GM23338 (cell line): ENCODE data around the gene APMAP. TPM values are rescaled to one million over a fixed set of nuclear protein-coding genes. Genes with fewer than 3 reads are reported as not detected.

Experiments used
- ATAC-seq: fragments of 200-7000 bp; cut with Tn5 transposase; 3 replicates; pipeline ENCODE4 v1.9.1; 2020
- DNase-seq: peaks from one replicate; pipeline ENCODE4 v3.0.0-alpha.2; 2015; ENCODE audit warnings: low spot score
- H2AFZ ChIP-seq: fragments of 200-600 bp; sonication (generic); 2 replicates; pipeline ENCODE4 v1.8.0; 2016; ENCODE audit warnings: antibody characterized with exemption, mild to moderate bottlenecking, moderate library complexity
- H3F3A ChIP-seq: fragments of 200-600 bp; sonication (generic); replicated peaks from 2 replicates; pipeline ENCODE4 v1.8.0; 2017; ENCODE audit warnings: antibody characterized with exemption, mixed run types, low read depth
- H3K27ac ChIP-seq: fragments of 200-600 bp; sonication (generic); 2 replicates; pipeline ENCODE4 v1.6.1; 2016; ENCODE audit warnings: low read depth
- H3K27me3 ChIP-seq: fragments of 200-600 bp; sonication (generic); 2 replicates; pipeline ENCODE4 v1.8.0; 2016; ENCODE audit warnings: mild to moderate bottlenecking, mixed run types, moderate library complexity; ENCODE audit not compliant: insufficient read depth
- H3K36me3 ChIP-seq: fragments of 200-600 bp; sonication (generic); 2 replicates; pipeline ENCODE4 v1.8.0; 2016; ENCODE audit warnings: mild to moderate bottlenecking; ENCODE audit not compliant: insufficient read depth
- H3K4me1 ChIP-seq: fragments of 200-600 bp; sonication (generic); 2 replicates; pipeline ENCODE4 v1.8.0; 2016; ENCODE audit warnings: mild to moderate bottlenecking, moderate library complexity; ENCODE audit not compliant: insufficient read depth
- H3K4me2 ChIP-seq: fragments of 200-600 bp; sonication (generic); 2 replicates; pipeline ENCODE4 v1.7.1; 2017; ENCODE audit warnings: mixed run types
- H3K4me3 ChIP-seq: fragments of 200-600 bp; sonication (generic); 2 replicates; pipeline ENCODE4 v1.6.1; 2016; ENCODE audit warnings: mixed run types
- H3K79me2 ChIP-seq: fragments of 200-600 bp; sonication (generic); replicated peaks from 2 replicates; pipeline ENCODE4 v1.8.0; 2017; ENCODE audit warnings: mild to moderate bottlenecking; ENCODE audit not compliant: insufficient read depth
- H3K9me2 ChIP-seq: fragments of 200-600 bp; sonication (generic); 2 replicates; pipeline ENCODE4 v1.8.0; 2017; ENCODE audit not compliant: insufficient read depth
- H4K20me1 ChIP-seq: fragments of 200-600 bp; sonication (generic); replicated peaks from 2 replicates; pipeline ENCODE4 v1.8.0; 2017; ENCODE audit warnings: mild to moderate bottlenecking; ENCODE audit not compliant: insufficient read depth
- H3K27ac Mint-ChIP-seq: 2 replicates; pipeline ENCODE4 v1.8.0; 2020; ENCODE audit warnings: inconsistent platforms, mild to moderate bottlenecking, moderate library complexity, mixed read lengths
- H3K27me3 Mint-ChIP-seq: 3 replicates; pipeline ENCODE4 v1.8.0; 2022; ENCODE audit warnings: low read depth, mild to moderate bottlenecking, moderate library complexity, mixed read lengths, inconsistent platforms; ENCODE audit not compliant: insufficient read depth, poor library complexity
- H3K36me3 Mint-ChIP-seq: 3 replicates; pipeline ENCODE4 v1.8.0; 2021; ENCODE audit warnings: low read depth, mild to moderate bottlenecking, inconsistent platforms, moderate library complexity, mixed read lengths
- H3K4me1 Mint-ChIP-seq: 3 replicates; pipeline ENCODE4 v1.8.0; 2020; ENCODE audit warnings: mild to moderate bottlenecking, inconsistent platforms, mixed read lengths
- H3K4me3 Mint-ChIP-seq: 3 replicates; pipeline ENCODE4 v1.8.0; 2021; ENCODE audit warnings: moderate library complexity, mild to moderate bottlenecking, inconsistent platforms, mixed read lengths
- H3K9me3 Mint-ChIP-seq: 3 replicates; pipeline ENCODE4 v1.8.0; 2020; ENCODE audit warnings: moderate library complexity, mild to moderate bottlenecking, inconsistent platforms, mixed read lengths
- CREB1 ChIP-seq: fragments of 250-450 bp; sonication (Bioruptor Pico); IDR thresholded peaks from 2 replicates; pipeline ENCODE4 v1.5.0; 2020; ENCODE audit warnings: low read depth, mild to moderate bottlenecking, moderate library complexity
- ETS1 ChIP-seq: IDR thresholded peaks from 2 replicates; pipeline ENCODE4 v1.6.1; 2016; ENCODE audit warnings: antibody characterized with exemption
- EZH2 ChIP-seq: fragments of 200-600 bp; sonication (generic); IDR thresholded peaks from one replicate; pipeline ENCODE4 v1.8.0; 2017; ENCODE audit warnings: antibody characterized with exemption, mild to moderate bottlenecking, low read depth; ENCODE audit not compliant: unreplicated experiment
- EZH2phosphoT487 ChIP-seq: fragments of 200-600 bp; sonication (generic); IDR thresholded peaks from one replicate; pipeline ENCODE4 v1.8.1; 2018; ENCODE audit warnings: antibody characterized with exemption; ENCODE audit not compliant: unreplicated experiment
- JUNB ChIP-seq: IDR thresholded peaks from one replicate; pipeline ENCODE4 v1.6.1; 2016; ENCODE audit warnings: antibody characterized with exemption; ENCODE audit not compliant: unreplicated experiment
- NANOG ChIP-seq: IDR thresholded peaks from 2 replicates; pipeline ENCODE4 v1.6.1; 2016; ENCODE audit warnings: antibody characterized with exemption, borderline replicate concordance
- POLR2AphosphoS5 ChIP-seq: IDR thresholded peaks from 2 replicates; pipeline ENCODE4 v1.6.1; 2016; ENCODE audit warnings: antibody characterized with exemption, low read depth
- STAT1 ChIP-seq: IDR thresholded peaks from one replicate; pipeline ENCODE4 v1.6.1; 2016; ENCODE audit warnings: antibody characterized with exemption; ENCODE audit not compliant: unreplicated experiment
- ZNF114 ChIP-seq: fragments of 250-450 bp; sonication (Bioruptor Pico); IDR thresholded peaks from 2 replicates; pipeline ENCODE4 v1.5.0; 2020; ENCODE audit warnings: mild to moderate bottlenecking, moderate library complexity
- ZNF331 ChIP-seq: fragments of 250-450 bp; sonication (Bioruptor Pico); IDR thresholded peaks from 2 replicates; pipeline ENCODE4 v1.5.0; 2020; ENCODE audit warnings: low read depth, mild to moderate bottlenecking, moderate library complexity
- polyA plus RNA-seq: library from polyadenylated mRNA; unstranded; fragments of >200 nt; fragmentation: Nextera tagmentation; extraction: Ambion mirVana; gene quantifications from 2 replicates; pipeline ENCODE4 v1.2.1, GENCODE V29; 2016
- total RNA-seq: library from RNA; depleted of rRNA; stranded (reverse); fragments of >200 nt; shearing (Covaris generic); gene quantifications from 2 replicates; pipeline ENCODE4 v1.2.3, GENCODE V29; 2014
- TF ChIP-seq, protein P1 (sequence below): IDR thresholded peaks from one replicate; pipeline ENCODE4 v1.6.1; 2018; ENCODE audit warnings: antibody characterized with exemption; ENCODE audit not compliant: unreplicated experiment
- TF ChIP-seq, protein P2 (sequence below): fragments of 250-450 bp; sonication (Bioruptor Pico); IDR thresholded peaks from 2 replicates; pipeline ENCODE4 v1.5.0; 2020; ENCODE audit warnings: mild to moderate bottlenecking, moderate library complexity
- TF ChIP-seq, protein P3 (sequence below), 2 experiments: fragments of 200-600 bp in 1 of 2; sonication (generic) in 1 of 2; conservative IDR thresholded peaks; 2 replicates each; pipeline versions ENCODE4 v1.5.1 to v1.6.1; 2016 to 2017; ENCODE audit warnings: antibody characterized with exemption in 2 of 2, low read depth in 2 of 2, mild to moderate bottlenecking in 2 of 2, moderate library complexity in 1 of 2

The APMAP gene
- total and polyA plus RNA-seq, 2 experiments from 2014 or later = 31.7 to 72.3 TPM

- Histone ChIP-seq H3K27ac (no peak overlapping the region), H3K79me2 (no peaks in the 10 kb centered on the region), H3K4me1 (no peaks in the 10 kb centered on the region), H3K27me3 (no peaks in the 10 kb centered on the region), H3K4me2 (no peak overlapping the region), H3K9me2 (no peaks in the 10 kb centered on the region), H3F3A (no peaks in the 10 kb centered on the region), H4K20me1 (no peaks in the 10 kb centered on the region), H2AFZ (no peak overlapping the region), H3K4me3 (no peak overlapping the region), H3K36me3 (no peaks in the 10 kb centered on the region)
- Mint-ChIP-seq H3K4me3 (no peak overlapping the region), H3K27ac (no peak overlapping the region), H3K4me1 (peaks cover 9% of the 10 kb centered on the region; the same call in 2 of the 3 replicates), H3K9me3 (peaks cover 19% of the 10 kb centered on the region), H3K27me3 (peaks cover 6% of the 10 kb centered on the region), H3K36me3 (no peaks in the 10 kb centered on the region)
- DNase-seq = no peak
- TF ChIP-seq, protein P1, sequence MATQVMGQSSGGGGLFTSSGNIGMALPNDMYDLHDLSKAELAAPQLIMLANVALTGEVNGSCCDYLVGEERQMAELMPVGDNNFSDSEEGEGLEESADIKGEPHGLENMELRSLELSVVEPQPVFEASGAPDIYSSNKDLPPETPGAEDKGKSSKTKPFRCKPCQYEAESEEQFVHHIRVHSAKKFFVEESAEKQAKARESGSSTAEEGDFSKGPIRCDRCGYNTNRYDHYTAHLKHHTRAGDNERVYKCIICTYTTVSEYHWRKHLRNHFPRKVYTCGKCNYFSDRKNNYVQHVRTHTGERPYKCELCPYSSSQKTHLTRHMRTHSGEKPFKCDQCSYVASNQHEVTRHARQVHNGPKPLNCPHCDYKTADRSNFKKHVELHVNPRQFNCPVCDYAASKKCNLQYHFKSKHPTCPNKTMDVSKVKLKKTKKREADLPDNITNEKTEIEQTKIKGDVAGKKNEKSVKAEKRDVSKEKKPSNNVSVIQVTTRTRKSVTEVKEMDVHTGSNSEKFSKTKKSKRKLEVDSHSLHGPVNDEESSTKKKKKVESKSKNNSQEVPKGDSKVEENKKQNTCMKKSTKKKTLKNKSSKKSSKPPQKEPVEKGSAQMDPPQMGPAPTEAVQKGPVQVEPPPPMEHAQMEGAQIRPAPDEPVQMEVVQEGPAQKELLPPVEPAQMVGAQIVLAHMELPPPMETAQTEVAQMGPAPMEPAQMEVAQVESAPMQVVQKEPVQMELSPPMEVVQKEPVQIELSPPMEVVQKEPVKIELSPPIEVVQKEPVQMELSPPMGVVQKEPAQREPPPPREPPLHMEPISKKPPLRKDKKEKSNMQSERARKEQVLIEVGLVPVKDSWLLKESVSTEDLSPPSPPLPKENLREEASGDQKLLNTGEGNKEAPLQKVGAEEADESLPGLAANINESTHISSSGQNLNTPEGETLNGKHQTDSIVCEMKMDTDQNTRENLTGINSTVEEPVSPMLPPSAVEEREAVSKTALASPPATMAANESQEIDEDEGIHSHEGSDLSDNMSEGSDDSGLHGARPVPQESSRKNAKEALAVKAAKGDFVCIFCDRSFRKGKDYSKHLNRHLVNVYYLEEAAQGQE = no peak
- TF ChIP-seq NANOG = no peak
- TF ChIP-seq EZH2phosphoT487 = no peak
- no peak for TF ChIP-seq ZNF331 (CRISPR knock-in tag)
- TF ChIP-seq STAT1 = no peak
- no peak for TF ChIP-seq ZNF114 (CRISPR knock-in tag)
- TF ChIP-seq, protein P2, sequence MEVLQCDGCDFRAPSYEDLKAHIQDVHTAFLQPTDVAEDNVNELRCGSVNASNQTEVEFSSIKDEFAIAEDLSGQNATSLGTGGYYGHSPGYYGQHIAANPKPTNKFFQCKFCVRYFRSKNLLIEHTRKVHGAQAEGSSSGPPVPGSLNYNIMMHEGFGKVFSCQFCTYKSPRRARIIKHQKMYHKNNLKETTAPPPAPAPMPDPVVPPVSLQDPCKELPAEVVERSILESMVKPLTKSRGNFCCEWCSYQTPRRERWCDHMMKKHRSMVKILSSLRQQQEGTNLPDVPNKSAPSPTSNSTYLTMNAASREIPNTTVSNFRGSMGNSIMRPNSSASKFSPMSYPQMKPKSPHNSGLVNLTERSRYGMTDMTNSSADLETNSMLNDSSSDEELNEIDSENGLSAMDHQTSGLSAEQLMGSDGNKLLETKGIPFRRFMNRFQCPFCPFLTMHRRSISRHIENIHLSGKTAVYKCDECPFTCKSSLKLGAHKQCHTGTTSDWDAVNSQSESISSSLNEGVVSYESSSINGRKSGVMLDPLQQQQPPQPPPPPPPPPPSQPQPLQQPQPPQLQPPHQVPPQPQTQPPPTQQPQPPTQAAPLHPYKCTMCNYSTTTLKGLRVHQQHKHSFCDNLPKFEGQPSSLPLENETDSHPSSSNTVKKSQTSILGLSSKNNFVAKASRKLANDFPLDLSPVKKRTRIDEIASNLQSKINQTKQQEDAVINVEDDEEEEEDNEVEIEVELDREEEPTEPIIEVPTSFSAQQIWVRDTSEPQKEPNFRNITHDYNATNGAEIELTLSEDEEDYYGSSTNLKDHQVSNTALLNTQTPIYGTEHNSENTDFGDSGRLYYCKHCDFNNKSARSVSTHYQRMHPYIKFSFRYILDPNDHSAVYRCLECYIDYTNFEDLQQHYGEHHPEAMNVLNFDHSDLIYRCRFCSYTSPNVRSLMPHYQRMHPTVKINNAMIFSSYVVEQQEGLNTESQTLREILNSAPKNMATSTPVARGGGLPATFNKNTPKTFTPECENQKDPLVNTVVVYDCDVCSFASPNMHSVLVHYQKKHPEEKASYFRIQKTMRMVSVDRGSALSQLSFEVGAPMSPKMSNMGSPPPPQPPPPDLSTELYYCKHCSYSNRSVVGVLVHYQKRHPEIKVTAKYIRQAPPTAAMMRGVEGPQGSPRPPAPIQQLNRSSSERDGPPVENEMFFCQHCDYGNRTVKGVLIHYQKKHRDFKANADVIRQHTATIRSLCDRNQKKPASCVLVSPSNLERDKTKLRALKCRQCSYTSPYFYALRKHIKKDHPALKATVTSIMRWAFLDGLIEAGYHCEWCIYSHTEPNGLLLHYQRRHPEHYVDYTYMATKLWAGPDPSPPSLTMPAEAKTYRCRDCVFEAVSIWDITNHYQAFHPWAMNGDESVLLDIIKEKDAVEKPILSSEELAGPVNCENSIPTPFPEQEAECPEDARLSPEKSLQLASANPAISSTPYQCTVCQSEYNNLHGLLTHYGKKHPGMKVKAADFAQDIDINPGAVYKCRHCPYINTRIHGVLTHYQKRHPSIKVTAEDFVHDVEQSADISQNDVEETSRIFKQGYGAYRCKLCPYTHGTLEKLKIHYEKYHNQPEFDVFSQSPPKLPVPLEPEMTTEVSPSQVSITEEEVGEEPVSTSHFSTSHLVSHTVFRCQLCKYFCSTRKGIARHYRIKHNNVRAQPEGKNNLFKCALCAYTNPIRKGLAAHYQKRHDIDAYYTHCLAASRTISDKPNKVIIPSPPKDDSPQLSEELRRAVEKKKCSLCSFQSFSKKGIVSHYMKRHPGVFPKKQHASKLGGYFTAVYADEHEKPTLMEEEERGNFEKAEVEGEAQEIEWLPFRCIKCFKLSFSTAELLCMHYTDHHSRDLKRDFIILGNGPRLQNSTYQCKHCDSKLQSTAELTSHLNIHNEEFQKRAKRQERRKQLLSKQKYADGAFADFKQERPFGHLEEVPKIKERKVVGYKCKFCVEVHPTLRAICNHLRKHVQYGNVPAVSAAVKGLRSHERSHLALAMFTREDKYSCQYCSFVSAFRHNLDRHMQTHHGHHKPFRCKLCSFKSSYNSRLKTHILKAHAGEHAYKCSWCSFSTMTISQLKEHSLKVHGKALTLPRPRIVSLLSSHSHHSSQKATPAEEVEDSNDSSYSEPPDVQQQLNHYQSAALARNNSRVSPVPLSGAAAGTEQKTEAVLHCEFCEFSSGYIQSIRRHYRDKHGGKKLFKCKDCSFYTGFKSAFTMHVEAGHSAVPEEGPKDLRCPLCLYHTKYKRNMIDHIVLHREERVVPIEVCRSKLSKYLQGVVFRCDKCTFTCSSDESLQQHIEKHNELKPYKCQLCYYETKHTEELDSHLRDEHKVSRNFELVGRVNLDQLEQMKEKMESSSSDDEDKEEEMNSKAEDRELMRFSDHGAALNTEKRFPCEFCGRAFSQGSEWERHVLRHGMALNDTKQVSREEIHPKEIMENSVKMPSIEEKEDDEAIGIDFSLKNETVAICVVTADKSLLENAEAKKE (CRISPR knock-in tag) = no peak
- TF ChIP-seq JUNB = no peak
- TF ChIP-seq, protein P3, sequence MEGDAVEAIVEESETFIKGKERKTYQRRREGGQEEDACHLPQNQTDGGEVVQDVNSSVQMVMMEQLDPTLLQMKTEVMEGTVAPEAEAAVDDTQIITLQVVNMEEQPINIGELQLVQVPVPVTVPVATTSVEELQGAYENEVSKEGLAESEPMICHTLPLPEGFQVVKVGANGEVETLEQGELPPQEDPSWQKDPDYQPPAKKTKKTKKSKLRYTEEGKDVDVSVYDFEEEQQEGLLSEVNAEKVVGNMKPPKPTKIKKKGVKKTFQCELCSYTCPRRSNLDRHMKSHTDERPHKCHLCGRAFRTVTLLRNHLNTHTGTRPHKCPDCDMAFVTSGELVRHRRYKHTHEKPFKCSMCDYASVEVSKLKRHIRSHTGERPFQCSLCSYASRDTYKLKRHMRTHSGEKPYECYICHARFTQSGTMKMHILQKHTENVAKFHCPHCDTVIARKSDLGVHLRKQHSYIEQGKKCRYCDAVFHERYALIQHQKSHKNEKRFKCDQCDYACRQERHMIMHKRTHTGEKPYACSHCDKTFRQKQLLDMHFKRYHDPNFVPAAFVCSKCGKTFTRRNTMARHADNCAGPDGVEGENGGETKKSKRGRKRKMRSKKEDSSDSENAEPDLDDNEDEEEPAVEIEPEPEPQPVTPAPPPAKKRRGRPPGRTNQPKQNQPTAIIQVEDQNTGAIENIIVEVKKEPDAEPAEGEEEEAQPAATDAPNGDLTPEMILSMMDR (conservative IDR thresholded peaks at IDR 0.05; ENCODE audit: low read depth in 2 of 2) = no peak
- no peak for TF ChIP-seq CREB1 (CRISPR knock-in tag)
- no peak for TF ChIP-seq EZH2
- TF ChIP-seq POLR2AphosphoS5 = no peak
- TF ChIP-seq ETS1 = no peak
- ATAC-seq = no peak
Measured at GRCh38 chr20:24950128-24950835, 42.3 kb downstream of the APMAP start.
